Stimulated activated CD8-positive, alpha-beta memory T cell treated with anti-CD3 and anti-CD28 coated beads, Interleukin-15, amount 100 ng/mL, for 48 hours (primary cell): Measurements from ENCODE around the gene OR10A4.
"Not testable (repeated sequence)": the region's sequence is repeated elsewhere in the genome, so short reads cannot be mapped to it uniquely, and the experiment has no call there.

Source experiments
- DNase-seq, 2 donors: peaks; one replicate each; pipeline ENCODE4 v3.0.0-alpha.2; 2020; ENCODE audit warnings: low read depth in 2 of 2

Gene OR10A4

GRCh38 chr11:6895010-6895409, 18.6 kb downstream of the OR10A4 start:
- no peak for DNase-seq

- no peak for DNase-seq
Observed at GRCh38 chr11:6898911-6899310, 22.5 kb downstream of the OR10A4 start.

GRCh38 chr11:6900327-6900999, 24.0 kb downstream of the OR10A4 start:
- DNase-seq = no peak

GRCh38 chr11:6904804-6905203, 28.4 kb downstream of the OR10A4 start:
- DNase-seq = not testable (repeated sequence)

- DNase-seq = no peak
Observed at GRCh38 chr11:6911378-6911777, 35.0 kb downstream of the OR10A4 start.

GRCh38 chr11:6911948-6912347, 35.5 kb downstream of the OR10A4 start:
- DNase-seq = no peak

- no peak for DNase-seq
Observed at GRCh38 chr11:6919698-6920097, 43.3 kb downstream of the OR10A4 start.

- no peak for DNase-seq
Observed at GRCh38 chr11:6920702-6921101, 44.3 kb downstream of the OR10A4 start, which contains the start of gene OR2D3. OR2D3 (plus strand) TSS chr11:6921002; CDS start chr11:6921002, 0 bp downstream.

- DNase-seq = no peak
Observed at GRCh38 chr11:6925007-6925577, 48.7 kb downstream of the OR10A4 start.

GRCh38 chr11:6925636-6926207, 49.3 kb downstream of the OR10A4 start:
- DNase-seq = no peak

GRCh38 chr11:6926208-6927029, 50.0 kb downstream of the OR10A4 start, which contains the start of gene ZNF215:
ZNF215 (plus strand) TSS chr11:6926426; CDS start chr11:6932273, 5,847 bp downstream.
- DNase-seq = peak; percentile 26 to 47

- no peak for DNase-seq
Observed at GRCh38 chr11:6927030-6927617, 50.7 kb downstream of the OR10A4 start.
